GM12865 (cell line): Measurements from ENCODE around the gene TPSD1.
"Not testable (repeated sequence)": the region's sequence is repeated elsewhere in the genome, so short reads cannot be mapped to it uniquely, and the experiment has no call there.

Source experiments
- DNase-seq: peaks from one replicate; pipeline ENCODE4 v3.0.0; 2010; ENCODE audit warnings: low read depth
- H3K4me3 ChIP-seq: 2 replicates; pipeline ENCODE4 v1.5.1; 2011; ENCODE audit warnings: mild to moderate bottlenecking, low read depth, low read length, control low read depth
- CTCF ChIP-seq: IDR thresholded peaks from 2 replicates; pipeline ENCODE4 v1.5.1; 2011; ENCODE audit warnings: low read length, control low read depth, low read depth, inconsistent platforms; ENCODE audit not compliant: insufficient read depth; ENCODE audit errors: missing control alignments

The TPSD1 gene

GRCh38 chr16:1230471-1231212 lies 25.2 kb upstream of the TPSD1 start:
- not testable (repeated sequence) for DNase-seq

GRCh38 chr16:1231301-1231700 lies 24.6 kb upstream of the TPSD1 start:
- not testable (repeated sequence) for DNase-seq, H3K4me3 ChIP-seq

More at GRCh38 chr16:1230471-1231212, 25.2 kb upstream of the TPSD1 start:
- H3K4me3 ChIP-seq: not testable (repeated sequence)

GRCh38 chr16:1232049-1232748 lies 23.7 kb upstream of the TPSD1 start:
- not testable (repeated sequence) for H3K4me3 ChIP-seq, DNase-seq

GRCh38 chr16:1236659-1237058 lies 19.2 kb upstream of the TPSD1 start:
- DNase-seq, H3K4me3 ChIP-seq: not testable (repeated sequence)

DNA sequence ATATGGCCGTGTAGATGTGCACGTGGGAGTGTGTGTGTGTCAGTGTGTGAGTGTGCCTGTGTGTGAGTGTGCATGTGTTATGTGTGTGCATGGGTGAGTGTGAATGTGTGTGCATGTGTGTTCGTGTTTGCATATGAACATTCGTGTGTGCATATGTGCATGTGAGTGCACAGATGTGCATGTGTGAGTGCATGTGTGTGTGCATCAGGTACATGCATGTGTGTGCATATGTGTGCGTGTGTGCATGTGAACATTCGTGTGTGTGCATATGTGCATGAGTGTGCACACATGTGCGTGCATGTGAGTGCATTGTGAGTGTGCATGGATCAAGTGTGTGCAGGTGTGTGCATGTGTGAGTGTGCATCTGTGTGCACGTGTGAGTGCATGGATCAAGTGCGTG lies 17.9 kb upstream of the TPSD1 start:
- TF ChIP-seq CTCF: no peak
- H3K4me3 ChIP-seq: no peak overlapping the region

GRCh38 chr16:1238909-1239308 lies 17.0 kb upstream of the TPSD1 start:
- DNase-seq, H3K4me3 ChIP-seq: not testable (repeated sequence)

More for the DNA sequence above, 17.9 kb upstream of the TPSD1 start:
- no peak for DNase-seq

- H3K4me3 ChIP-seq, DNase-seq: not testable (repeated sequence)
Measured at GRCh38 chr16:1239575-1239974, 16.3 kb upstream of the TPSD1 start.

GRCh38 chr16:1240436-1240835 lies 15.4 kb upstream of the TPSD1 start, which contains the start of gene TPSAB1:
Gene TPSAB1 (plus strand): TSS chr16:1240705. CDS start chr16:1240939, 234 bp downstream.
- not testable (repeated sequence) for DNase-seq, H3K4me3 ChIP-seq

DNA sequence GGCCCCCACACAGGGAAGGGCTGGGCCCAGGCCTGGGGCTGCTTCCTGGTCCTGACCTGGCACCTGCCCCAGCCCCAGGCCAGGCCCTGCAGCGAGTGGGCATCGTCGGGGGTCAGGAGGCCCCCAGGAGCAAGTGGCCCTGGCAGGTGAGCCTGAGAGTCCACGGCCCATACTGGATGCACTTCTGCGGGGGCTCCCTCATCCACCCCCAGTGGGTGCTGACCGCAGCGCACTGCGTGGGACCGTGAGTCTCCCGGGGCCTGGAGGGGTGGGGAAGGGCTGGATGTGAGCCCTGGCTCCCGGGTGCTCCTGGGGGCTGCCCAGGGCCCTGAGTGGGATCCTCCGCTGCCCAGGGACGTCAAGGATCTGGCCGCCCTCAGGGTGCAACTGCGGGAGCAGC lies 14.8 kb upstream of the TPSD1 start:
- DNase-seq: not testable (repeated sequence)

GRCh38 chr16:1243363-1243762 lies 12.5 kb upstream of the TPSD1 start:
- DNase-seq, H3K4me3 ChIP-seq: not testable (repeated sequence)

More for the DNA sequence above, 14.8 kb upstream of the TPSD1 start:
- H3K4me3 ChIP-seq: not testable (repeated sequence)

DNA sequence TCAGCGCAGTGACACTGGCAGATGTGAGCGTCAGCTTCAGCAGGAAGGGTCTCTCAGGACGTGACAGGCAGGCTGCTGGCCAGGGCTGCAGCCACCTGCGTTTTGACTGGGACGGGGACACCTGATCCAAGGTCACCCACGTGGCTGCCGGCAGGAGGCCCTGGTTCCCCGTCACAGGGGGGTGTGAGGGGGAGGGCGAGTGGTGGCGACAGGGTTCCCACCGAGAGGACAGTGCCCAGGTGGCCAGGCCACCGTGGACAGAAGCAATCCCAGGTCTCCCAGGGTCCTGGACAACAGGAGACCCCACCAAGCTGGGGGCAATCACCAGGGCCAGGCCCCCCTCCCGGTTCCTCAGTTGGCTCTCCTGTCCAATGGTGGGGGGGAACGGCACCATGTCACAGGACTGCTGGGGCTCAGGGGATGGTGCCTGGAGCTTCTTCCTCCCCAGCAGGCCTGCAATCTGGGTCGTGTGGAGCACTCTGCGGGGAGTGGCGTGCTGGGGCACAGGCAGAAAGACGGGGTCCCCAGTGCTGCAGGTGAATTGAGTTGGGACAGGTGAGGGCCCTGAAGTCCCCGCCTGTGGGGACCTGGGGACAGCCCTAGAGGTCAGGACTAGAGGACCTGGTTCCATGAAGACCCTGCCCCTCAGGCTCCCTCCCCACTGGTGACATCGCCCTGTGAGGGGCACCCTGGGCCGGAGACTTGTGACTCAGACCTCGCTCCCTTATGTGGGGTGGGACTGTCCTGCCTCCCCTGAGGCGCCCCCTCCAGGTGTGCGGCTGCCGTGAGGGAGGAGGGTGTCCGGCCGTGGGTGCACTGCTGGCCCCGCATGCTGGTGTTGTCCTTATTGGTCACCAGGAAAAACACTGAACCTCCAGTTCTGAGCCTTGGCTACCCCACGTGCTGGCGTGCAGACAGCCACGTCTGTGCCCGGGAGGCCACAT lies 11.7 kb upstream of the TPSD1 start:
- not testable (repeated sequence) for DNase-seq

GRCh38 chr16:1244881-1245280 lies 11.0 kb upstream of the TPSD1 start:
- no peak for DNase-seq
- TF ChIP-seq CTCF: no peak
- H3K4me3 ChIP-seq: no peak overlapping the region

More for the DNA sequence above, 11.7 kb upstream of the TPSD1 start:
- H3K4me3 ChIP-seq: not testable (repeated sequence)
